Sigmoid colon (tissue), 4 donors: ENCODE measurements around the gene KAT5.

Source experiments
- CTCF ChIP-seq, 4 experiments: fragments of 450-650 bp in 3 of 4; fragments of 200-600 bp in 1 of 4; IDR thresholded peaks; one replicate each; pipeline ENCODE4 v1.5.1; 2016 to 2019; ENCODE audit warnings: antibody characterized with exemption in 4 of 4, mild to moderate bottlenecking in 3 of 4, moderate library complexity in 2 of 4
- EP300 ChIP-seq, 4 donors: sonication (generic); formaldehyde crosslinking; IDR thresholded peaks; one replicate each; pipeline ENCODE4 v1.6.1; 2017; ENCODE audit warnings: antibody characterized with exemption in 4 of 4
- POLR2AphosphoS5 ChIP-seq, 4 donors: sonication (generic); formaldehyde crosslinking; IDR thresholded peaks; one replicate each; pipeline ENCODE4 v1.6.1; 2017; ENCODE audit warnings: antibody characterized with exemption in 4 of 4

- TF ChIP-seq CTCF (IDR thresholded peaks at IDR 0.05), result peak in 1 of 4 experiments; percentile 14
- peak in 2 of 4 donors; percentile 12 to 13 for TF ChIP-seq POLR2AphosphoS5 (IDR thresholded peaks at IDR 0.05)
- TF ChIP-seq EP300 (IDR thresholded peaks at IDR 0.05), result no peak
Measured at GRCh38 chr11:65685981-65686380, 26.1 kb upstream of the KAT5 start.
